Left ventricle myocardium inferior (tissue), 1 donor: ENCODE results near the gene LGSN. TPM values are rescaled to one million over a fixed set of nuclear protein-coding genes. Genes with fewer than 3 reads are reported as not detected.

Experiments used
- DNase-seq: peaks from one replicate; pipeline ENCODE4 v3.0.0-alpha.2; 2020
- H3K27ac ChIP-seq: fragments of 200-600 bp; replicated peaks from 2 replicates; pipeline ENCODE4 v1.8.0; 2021
- H3K27me3 ChIP-seq: fragments of 200-600 bp; 2 replicates; pipeline ENCODE4 v1.8.0; 2021; ENCODE audit warnings: low read depth
- H3K36me3 ChIP-seq: fragments of 200-600 bp; 2 replicates; pipeline ENCODE4 v1.8.0; 2021
- H3K4me1 ChIP-seq: fragments of 200-600 bp; 2 replicates; pipeline ENCODE4 v1.8.0; 2021
- H3K4me3 ChIP-seq: fragments of 200-600 bp; 2 replicates; pipeline ENCODE4 v1.8.0; 2021; ENCODE audit warnings: mild to moderate bottlenecking, moderate library complexity
- H3K9me3 ChIP-seq: fragments of 200-600 bp; replicated peaks from 2 replicates; pipeline ENCODE4 v1.8.0; 2021
- CTCF ChIP-seq: fragments of 200-600 bp; IDR thresholded peaks from 2 replicates; pipeline ENCODE4 v1.8.0; 2021; ENCODE audit warnings: antibody characterized with exemption, mild to moderate bottlenecking, borderline replicate concordance
- intact Hi-C: fragments of 100-400 bp; cut with micrococcal nuclease; formaldehyde crosslinking; loops from one replicate; pipeline ENCODE4 v1.11.0; 2022
- total RNA-seq: library from RNA; stranded (reverse); fragmentation: NEBNext Ultra II Directional; extraction: Animal tissue kit (Norgen Biotek cat#: 25700); gene quantifications from one replicate; pipeline ENCODE4 v1.2.1, GENCODE V29; 2021
- donor health status: DM: no; HTN: yes; CAD: no; lungs with severe emphysema.

LGSN gene
- total RNA-seq, 1 donor from 2014 or later = not detected

- peaks cover 10% of the 10 kb centered on the region for H3K27me3 ChIP-seq
- DNase-seq = no peak
- intact Hi-C loops = no loop called here
- no peak overlapping the region for H3K4me3 ChIP-seq
- peaks cover 8% of the 10 kb centered on the region for H3K9me3 ChIP-seq
- no peaks in the 10 kb centered on the region for H3K4me1 ChIP-seq
- H3K27ac ChIP-seq = no peak overlapping the region
- no peaks in the 10 kb centered on the region for H3K36me3 ChIP-seq
- no peak for TF ChIP-seq CTCF
Observed at GRCh38 chr6:63321821-63322220, 2.0 kb upstream of the LGSN start.

- Histone ChIP-seq H3K4me1 (no peaks in the 10 kb centered on the region), H3K9me3 (no peaks in the 10 kb centered on the region), H3K36me3 (no peaks in the 10 kb centered on the region), H3K27ac (no peak overlapping the region), H3K27me3 (peaks cover 10% of the 10 kb centered on the region), H3K4me3 (no peak overlapping the region)
- intact Hi-C loops = no loop called here
- no peak for TF ChIP-seq CTCF
- no peak for DNase-seq
Observed at GRCh38 chr6:63317641-63318040, 2.1 kb downstream of the LGSN start.

- Histone ChIP-seq H3K4me1 (no peaks in the 10 kb centered on the region), H3K9me3 (no peaks in the 10 kb centered on the region), H3K27ac (no peak overlapping the region), H3K36me3 (no peaks in the 10 kb centered on the region), H3K4me3 (no peak overlapping the region), H3K27me3 (peaks cover 10% of the 10 kb centered on the region)
- no peak for TF ChIP-seq CTCF
- intact Hi-C loops = no loop called here
- DNase-seq = no peak
Observed at GRCh38 chr6:63316113-63316512, 3.7 kb downstream of the LGSN start.

GRCh38 chr6:63313111-63313510, 6.7 kb downstream of the LGSN start:
- H3K4me3 ChIP-seq = no peak overlapping the region
- TF ChIP-seq CTCF = no peak
- H3K4me1 ChIP-seq = no peaks in the 10 kb centered on the region
- no peak for DNase-seq
- peaks cover 10% of the 10 kb centered on the region for H3K27me3 ChIP-seq
- H3K27ac ChIP-seq = no peak overlapping the region
- intact Hi-C loops = no loop called here
- H3K9me3 ChIP-seq = no peaks in the 10 kb centered on the region
- no peaks in the 10 kb centered on the region for H3K36me3 ChIP-seq

GRCh38 chr6:63307581-63308246, 12.1 kb downstream of the LGSN start:
- Histone ChIP-seq H3K9me3 (no peaks in the 10 kb centered on the region), H3K4me3 (no peak overlapping the region), H3K4me1 (no peaks in the 10 kb centered on the region), H3K27me3 (no peaks in the 10 kb centered on the region), H3K36me3 (no peaks in the 10 kb centered on the region), H3K27ac (no peak overlapping the region)
- DNase-seq = no peak
- TF ChIP-seq CTCF = peak; percentile 38
- intact Hi-C loops = no loop called here

GRCh38 chr6:63306420-63306819, 13.4 kb downstream of the LGSN start:
- Histone ChIP-seq H3K36me3 (no peaks in the 10 kb centered on the region), H3K27me3 (no peaks in the 10 kb centered on the region), H3K27ac (no peak overlapping the region), H3K4me1 (no peaks in the 10 kb centered on the region), H3K9me3 (no peaks in the 10 kb centered on the region), H3K4me3 (no peak overlapping the region)
- TF ChIP-seq CTCF = no peak
- no peak for DNase-seq
- intact Hi-C loops = no loop called here
